ENCODE results near the gene CPED1.
A peak's percentile ranks its signal among the peaks of the same experiment; 100 is the strongest.

The CPED1 gene

GRCh38 chr7:120988591-120989256 is at the start of gene CPED1:
Gene CPED1, plus strand, starts transcription at chr7:120988711. Its CDS starts 911 bp downstream, at chr7:120989622.
- peak; percentile 15 for DNase-seq (ENCODE audit: low spot score)

- DNase-seq (ENCODE audit: low spot score) = no peak
These were observed 49.2 kb upstream of the CPED1 start for GRCh38 chr7:120939345-120939744.

GRCh38 chr7:120941064-120941463 is 47.4 kb upstream of the CPED1 start:
- DNase-seq (ENCODE audit: low spot score) = no peak

GRCh38 chr7:120941856-120942255 is 46.7 kb upstream of the CPED1 start:
- no peak for DNase-seq (ENCODE audit: low spot score)

- DNase-seq (ENCODE audit: low spot score) = no peak
These were observed 45.6 kb upstream of the CPED1 start for GRCh38 chr7:120942861-120943260.

GRCh38 chr7:120944826-120945562 is 43.5 kb upstream of the CPED1 start:
- DNase-seq (ENCODE audit: low spot score) = no peak

GRCh38 chr7:120947980-120948379 is 40.5 kb upstream of the CPED1 start:
- no peak for DNase-seq (ENCODE audit: low spot score)

GRCh38 chr7:120949393-120949911 is 39.1 kb upstream of the CPED1 start:
- no peak for DNase-seq (ENCODE audit: low spot score)

GRCh38 chr7:120949998-120950538 is 38.4 kb upstream of the CPED1 start:
- DNase-seq (ENCODE audit: low spot score) = no peak

GRCh38 chr7:120950539-120951308 is 37.8 kb upstream of the CPED1 start, which contains the start of gene ING3:
Gene ING3, plus strand, starts transcription at chr7:120950777. Its CDS starts 120 bp downstream, at chr7:120950897.
- peak; percentile 98 for DNase-seq (ENCODE audit: low spot score)

- DNase-seq (ENCODE audit: low spot score) = no peak
These were observed 37.2 kb upstream of the CPED1 start for GRCh38 chr7:120951309-120951699.

- no peak for DNase-seq (ENCODE audit: low spot score)
These were observed 36.7 kb upstream of the CPED1 start for GRCh38 chr7:120951826-120952225.

- DNase-seq (ENCODE audit: low spot score) = no peak
These were observed 32.8 kb upstream of the CPED1 start for GRCh38 chr7:120955577-120956149.

GRCh38 chr7:120959929-120960484 is 28.5 kb upstream of the CPED1 start:
- DNase-seq (ENCODE audit: low spot score) = no peak

GRCh38 chr7:120960714-120961113 is 27.8 kb upstream of the CPED1 start:
- no peak for DNase-seq (ENCODE audit: low spot score)

GRCh38 chr7:120961638-120962173 is 26.8 kb upstream of the CPED1 start:
- DNase-seq (ENCODE audit: low spot score) = no peak

- no peak for DNase-seq (ENCODE audit: low spot score)
These were observed 24.4 kb upstream of the CPED1 start for GRCh38 chr7:120964088-120964487.

- no peak for DNase-seq (ENCODE audit: low spot score)
These were observed 21.6 kb upstream of the CPED1 start for GRCh38 chr7:120966961-120967360.

- DNase-seq (ENCODE audit: low spot score) = no peak
These were observed 14.7 kb upstream of the CPED1 start for GRCh38 chr7:120973849-120974248.

- no peak for DNase-seq (ENCODE audit: low spot score)
These were observed 8.6 kb upstream of the CPED1 start for GRCh38 chr7:120979765-120980499.

- DNase-seq (ENCODE audit: low spot score) = no peak
These were observed 7.4 kb upstream of the CPED1 start for GRCh38 chr7:120981117-120981516.
